ENCODE results near the gene ACTMAP. TPM values are rescaled to one million over a fixed set of nuclear protein-coding genes. Genes with fewer than 3 reads are reported as not detected.

The ACTMAP gene
- total and polyA plus RNA-seq, 4 donors, result 0.93 to 7.7 (median 3.0) TPM

- DNase-seq (ENCODE audit: low spot score), result peak; percentile 95
- peaks cover 0 to 11% (median 8%) of the 10 kb centered on the region in 4 donors for H3K36me3 ChIP-seq (ENCODE audit: control insufficient read depth in 4 of 4, insufficient read depth in 3 of 4, low read depth in 1 of 4, low read length in 3 of 4)
- H3K4me3 ChIP-seq (ENCODE audit: low read depth in 1 of 3, low read length in 3 of 3), result peak overlapping the region; percentile 53 to 91 (median 76)
- no peaks in the 10 kb centered on the region for H3K9me3 ChIP-seq (ENCODE audit: control insufficient read depth in 4 of 4, low read length in 3 of 4)
- peaks cover 7 to 45% (median 34%) of the 10 kb centered on the region in 4 donors for H3K4me1 ChIP-seq (ENCODE audit: control insufficient read depth in 4 of 4, insufficient read depth in 4 of 4, low read length in 3 of 4)
- no peak for TF ChIP-seq JUND (IDR thresholded peaks at IDR 0.05)
- peak; percentile 53 to 85 for TF ChIP-seq GABPA (IDR thresholded peaks at IDR 0.05 in 1 of 2, conservative IDR thresholded peaks at IDR 0.05 in 1 of 2)
- peak overlapping the region; percentile 95 to 97 for H3K27ac ChIP-seq (ENCODE audit: low read depth in 1 of 2, low read length in 2 of 2)
- H3K27me3 ChIP-seq (ENCODE audit: control insufficient read depth in 4 of 4, insufficient read depth in 4 of 4, low read length in 3 of 4), result no peaks in the 10 kb centered on the region
- H3K9ac ChIP-seq (ENCODE audit: low read depth in 1 of 2, low read length in 2 of 2), result peak overlapping the region; percentile 33 to 62
- 7% methylated on average over 31 of the region's 31 CpGs for WGBS
These were observed 35.6 kb downstream of the ACTMAP start for GRCh38 chr19:40714441-40715299.

- H3K36me3 ChIP-seq (ENCODE audit: control insufficient read depth in 4 of 4, insufficient read depth in 3 of 4, low read depth in 1 of 4, low read length in 3 of 4), result peaks cover 0 to 17% (median 10%) of the 10 kb centered on the region in 4 donors
- WGBS, result 89% methylated on average over 11 of the region's 11 CpGs
These were observed 36.3 kb downstream of the ACTMAP start for GRCh38 chr19:40713939-40714338.

More at GRCh38 chr19:40713939-40714338, 36.3 kb downstream of the ACTMAP start:
- no peak for DNase-seq (ENCODE audit: low spot score)
- no peaks in the 10 kb centered on the region for H3K9me3 ChIP-seq (ENCODE audit: control insufficient read depth in 4 of 4, low read length in 3 of 4)
- TF ChIP-seq FOXA2 (IDR thresholded peaks at IDR 0.05) (no peak), NR2F2 (IDR thresholded peaks at IDR 0.05) (no peak), GABPA (IDR thresholded peaks at IDR 0.05 in 1 of 2, conservative IDR thresholded peaks at IDR 0.05 in 1 of 2) (no peak), RXRA (IDR thresholded peaks at IDR 0.05) (no peak), JUND (IDR thresholded peaks at IDR 0.05) (no peak), ZBTB33 (IDR thresholded peaks at IDR 0.05) (no peak), CTCF (IDR thresholded peaks at IDR 0.05; ENCODE audit: low read depth, low read length, missing input control) (no peak), HNF4G (IDR thresholded peaks at IDR 0.05) (no peak), ATF3 (IDR thresholded peaks at IDR 0.05) (no peak)
- no peak overlapping the region for H3K27ac ChIP-seq (ENCODE audit: low read depth in 1 of 2, low read length in 2 of 2)
- H3K9ac ChIP-seq (ENCODE audit: low read depth in 1 of 2, low read length in 2 of 2), result no peak overlapping the region
- H3K4me3 ChIP-seq (ENCODE audit: low read depth in 1 of 3, low read length in 3 of 3), result no peak overlapping the region
- H3K4me1 ChIP-seq (ENCODE audit: control insufficient read depth in 4 of 4, insufficient read depth in 4 of 4, low read length in 3 of 4), result peaks cover 7 to 39% (median 28%) of the 10 kb centered on the region in 4 donors
- H3K27me3 ChIP-seq (ENCODE audit: control insufficient read depth in 4 of 4, insufficient read depth in 4 of 4, low read length in 3 of 4), result no peaks in the 10 kb centered on the region

All from liver (tissue), 9 donors.